ENCODE data around the gene PARVA.

PARVA gene

GRCh38 chr11:12403997-12404350 is 26.6 kb downstream of the PARVA start:
- no peak for DNase-seq (ENCODE audit: low read depth in 2 of 2)

- DNase-seq (ENCODE audit: low read depth in 2 of 2) = no peak
These were observed 27.1 kb downstream of the PARVA start for GRCh38 chr11:12404436-12404835.

DNA sequence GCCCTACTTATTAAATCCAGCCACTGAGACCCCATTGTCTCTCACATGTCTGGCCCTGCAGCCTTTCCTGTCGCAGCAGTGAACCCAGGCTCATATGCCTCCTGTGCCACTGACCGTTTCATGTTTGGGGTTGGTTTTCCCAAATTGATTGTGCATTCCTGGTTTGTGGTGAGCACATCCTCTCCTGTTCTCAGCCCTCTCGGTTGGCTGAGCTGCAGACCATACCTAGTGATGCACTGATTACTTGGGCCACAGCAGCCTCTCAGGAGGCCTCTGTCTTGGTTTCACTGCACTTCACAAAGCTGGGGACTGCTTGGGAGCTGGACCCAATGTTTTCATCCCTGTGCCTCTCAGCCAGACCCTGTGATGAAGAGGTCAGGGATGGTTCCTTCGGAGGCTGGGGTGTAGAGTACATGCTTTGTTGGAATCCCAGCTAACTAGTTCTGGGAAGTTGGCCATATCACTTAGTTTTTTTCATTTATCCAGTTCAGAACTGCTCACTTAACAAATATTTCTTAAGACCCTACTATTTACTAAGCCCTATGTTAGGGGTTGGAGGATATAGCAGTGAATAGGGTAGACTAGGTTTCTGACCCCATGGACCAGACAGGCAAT is 30.9 kb downstream of the PARVA start:
- DNase-seq (ENCODE audit: low read depth in 2 of 2) = no peak

- DNase-seq (ENCODE audit: low read depth in 2 of 2) = no peak
These were observed 32.2 kb downstream of the PARVA start for GRCh38 chr11:12409621-12410005.

GRCh38 chr11:12410006-12410728 is 32.8 kb downstream of the PARVA start:
- DNase-seq (ENCODE audit: low read depth in 2 of 2) = no peak

GRCh38 chr11:12411393-12411792 is 34.0 kb downstream of the PARVA start:
- no peak for DNase-seq (ENCODE audit: low read depth in 2 of 2)

DNA sequence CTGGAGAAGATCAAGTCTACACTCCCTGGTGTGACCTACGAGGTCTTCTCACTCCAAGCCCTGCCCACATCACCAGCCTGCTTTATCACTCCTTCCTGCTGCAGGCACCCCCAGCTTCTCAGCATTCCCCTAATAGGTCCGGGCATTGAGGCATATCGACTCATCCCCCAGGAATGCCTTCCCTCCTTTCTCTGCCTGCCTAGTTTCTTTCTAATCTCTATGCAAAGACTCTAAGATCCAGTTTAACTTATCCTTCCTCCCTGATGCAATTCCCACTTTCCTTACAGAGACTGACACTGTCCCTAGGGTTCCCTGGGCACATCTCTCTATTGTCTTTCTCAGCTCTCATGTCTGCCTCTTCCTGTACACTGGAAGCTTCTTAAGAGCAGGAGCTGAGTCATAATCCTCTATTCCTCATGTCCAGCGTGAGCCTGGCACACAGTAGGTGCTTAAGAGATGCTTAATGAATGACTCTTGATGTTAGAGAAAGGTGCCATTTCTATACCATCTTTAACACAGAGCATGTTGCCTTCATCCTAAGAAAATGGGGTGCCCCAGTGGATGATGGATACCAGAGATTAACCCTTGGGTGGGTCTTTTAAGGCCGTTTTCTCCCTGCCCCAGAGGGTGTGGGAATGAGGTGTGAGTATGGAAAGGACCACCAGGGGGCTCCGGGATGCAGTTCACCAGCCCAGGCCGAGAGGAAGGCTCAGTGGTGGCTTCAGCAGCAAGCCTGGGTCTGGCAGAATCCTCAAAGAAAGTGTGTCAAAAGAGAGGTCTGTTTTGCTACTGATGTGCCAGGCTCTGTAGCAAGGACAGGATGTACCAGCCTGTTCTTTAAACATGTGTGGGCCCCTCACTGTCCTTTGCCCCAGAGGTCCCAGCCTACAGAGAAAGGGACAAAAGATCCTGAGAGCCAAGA is 34.7 kb downstream of the PARVA start:
- peak; percentile 5 to 33 for DNase-seq (ENCODE audit: low read depth in 2 of 2)

DNA sequence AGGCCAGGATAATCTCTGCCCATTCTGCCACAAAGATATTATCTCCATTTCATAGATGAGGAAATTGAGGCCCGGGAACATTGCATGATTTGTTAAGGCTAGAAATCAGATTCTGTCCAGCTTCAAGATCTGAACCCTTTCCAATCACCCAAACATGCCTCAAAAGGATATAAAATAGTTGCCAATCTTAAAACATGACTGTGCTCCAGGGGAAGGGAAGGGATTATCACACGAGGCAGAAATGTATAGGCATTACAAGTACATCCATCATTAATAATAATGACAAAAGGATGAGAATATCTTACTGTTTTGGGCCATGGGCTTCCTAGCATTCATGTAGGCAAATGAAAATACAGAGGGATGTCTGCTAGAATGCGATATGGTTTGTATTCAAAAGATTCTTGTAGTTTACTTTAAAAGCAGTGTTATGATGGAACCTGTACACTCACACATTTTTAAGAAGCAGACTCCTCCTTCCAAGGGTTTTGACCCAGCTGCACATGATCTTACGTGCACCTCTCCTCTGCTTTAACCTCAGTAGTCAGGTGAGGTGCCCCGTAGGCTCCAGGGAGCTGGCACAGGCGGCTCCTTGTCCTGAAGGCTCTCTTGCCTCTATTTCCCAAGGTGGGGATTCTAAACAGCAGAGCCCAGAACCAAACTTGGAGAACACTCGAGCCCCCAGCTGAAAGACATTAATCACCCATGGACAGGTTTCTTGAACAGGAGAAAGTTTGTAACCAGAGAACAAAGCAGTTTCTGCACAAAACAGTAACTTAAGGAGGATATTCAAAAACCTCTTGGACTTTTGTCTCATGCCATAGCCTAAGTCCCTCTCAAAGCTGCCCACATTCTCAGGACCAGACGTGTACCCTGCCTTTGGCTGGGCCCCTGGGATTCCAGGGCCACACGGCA is 36.0 kb downstream of the PARVA start:
- DNase-seq (ENCODE audit: low read depth in 2 of 2) = no peak

- no peak for DNase-seq (ENCODE audit: low read depth in 2 of 2)
These were observed 37.2 kb downstream of the PARVA start for GRCh38 chr11:12414611-12415010.

- DNase-seq (ENCODE audit: low read depth in 2 of 2) = no peak
These were observed 38.1 kb downstream of the PARVA start for GRCh38 chr11:12415342-12415966.

DNA sequence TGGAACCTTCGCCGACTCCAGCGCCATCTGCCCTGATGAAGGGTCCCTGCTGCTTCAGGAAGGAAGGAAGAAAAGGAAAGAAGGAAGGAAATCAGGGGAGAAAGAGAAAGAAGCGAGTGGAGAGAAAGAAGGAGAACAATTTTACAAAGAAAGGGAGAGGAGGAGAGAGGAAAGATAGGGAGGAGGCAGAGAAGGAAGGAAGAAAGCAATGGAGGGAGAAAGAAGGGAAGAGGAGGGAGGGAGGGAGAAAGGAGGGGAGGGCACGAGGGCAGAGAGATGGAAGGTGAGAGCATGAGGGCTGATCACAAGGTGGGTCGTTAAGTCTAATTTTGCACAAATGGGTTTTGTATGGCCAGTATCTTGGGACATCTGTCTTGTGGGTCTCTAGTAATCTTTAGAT is 39.2 kb downstream of the PARVA start:
- DNase-seq (ENCODE audit: low read depth in 2 of 2) = no peak

DNA sequence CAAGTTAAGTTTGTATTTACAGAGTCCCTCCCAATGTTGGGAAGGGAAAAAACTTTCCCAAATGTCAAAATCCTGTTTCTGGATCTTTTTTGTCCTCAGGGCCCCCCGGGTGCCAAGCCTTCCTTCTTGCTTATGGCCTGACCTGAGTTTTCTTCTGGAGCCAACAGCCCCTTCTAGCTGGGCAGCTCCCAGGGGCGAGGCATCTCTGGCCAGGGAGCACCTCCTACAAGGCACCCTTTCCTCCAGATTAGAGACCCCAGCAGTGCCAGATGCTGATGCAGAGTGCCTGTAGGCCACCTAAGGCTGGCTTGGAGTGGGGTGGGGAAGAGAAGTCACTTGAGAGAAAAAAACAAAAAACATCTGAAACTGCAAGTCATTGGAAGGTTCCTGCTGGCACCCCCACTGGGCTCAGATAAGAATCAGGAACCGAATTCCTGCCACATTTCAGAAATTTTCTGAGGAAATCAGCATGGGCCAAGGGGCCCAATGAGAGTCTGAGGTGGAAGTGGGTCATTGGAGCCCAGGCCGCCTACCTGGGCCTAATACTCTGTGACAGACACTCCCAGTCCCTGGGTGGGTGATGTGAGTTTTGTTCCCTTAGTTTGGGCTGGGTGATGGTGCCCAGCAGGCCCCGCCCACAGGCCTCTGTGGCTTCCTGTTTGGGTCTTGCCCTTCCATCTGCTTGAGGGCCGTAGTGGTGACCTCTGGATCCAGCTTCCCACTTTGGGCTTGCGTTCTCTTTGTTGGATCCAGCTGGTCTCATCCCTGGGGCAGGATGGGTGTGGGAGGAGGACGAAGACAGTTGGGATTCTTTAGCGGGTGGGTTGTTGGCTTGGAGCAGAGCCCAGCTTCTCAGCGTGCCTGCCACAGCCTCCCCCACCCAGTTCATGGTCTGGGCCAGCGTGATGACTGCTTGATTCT is 40.6 kb downstream of the PARVA start:
- no peak for DNase-seq (ENCODE audit: low read depth in 2 of 2)

- no peak for DNase-seq (ENCODE audit: low read depth in 2 of 2)
These were observed 42.7 kb downstream of the PARVA start for GRCh38 chr11:12420040-12420439.

DNA sequence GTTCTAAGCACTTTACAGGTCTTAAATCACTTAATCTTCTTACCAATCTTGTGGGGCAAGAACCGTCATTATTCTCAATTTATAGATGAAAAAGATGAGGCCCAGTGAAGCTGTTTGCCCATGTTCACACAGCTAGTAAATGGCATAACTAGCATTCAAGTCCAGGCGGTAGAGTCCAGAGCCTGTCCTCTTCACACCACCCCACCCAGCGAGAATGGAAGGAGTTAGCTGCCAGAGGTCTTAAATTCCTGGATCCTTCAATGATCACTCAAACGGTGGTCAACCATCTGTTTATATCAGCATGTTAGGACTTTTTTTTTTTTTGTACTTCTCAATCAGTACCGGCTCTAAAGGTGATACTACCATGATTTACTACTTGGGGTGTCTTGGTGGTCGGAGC is 43.3 kb downstream of the PARVA start:
- no peak for DNase-seq (ENCODE audit: low read depth in 2 of 2)

DNA sequence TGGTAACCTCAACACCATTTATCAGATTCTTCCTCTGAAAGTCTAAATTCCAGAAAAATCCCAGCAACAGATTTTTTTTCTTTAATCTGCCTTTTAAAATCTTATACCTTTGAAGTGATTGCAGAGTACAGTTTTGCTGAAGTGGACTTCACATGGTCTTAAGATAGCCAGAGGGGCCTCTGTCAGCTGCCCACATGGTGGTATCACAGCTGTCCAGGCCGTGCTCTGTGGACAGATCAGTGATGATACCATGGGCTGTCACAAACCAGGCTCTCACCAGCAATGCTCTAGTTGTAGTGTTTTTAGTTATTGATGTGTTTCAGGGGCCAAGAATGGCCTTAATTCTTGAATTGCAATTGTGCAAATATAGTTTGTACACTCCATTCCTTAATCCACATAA is 44.0 kb downstream of the PARVA start:
- no peak for DNase-seq (ENCODE audit: low read depth in 2 of 2)

DNA sequence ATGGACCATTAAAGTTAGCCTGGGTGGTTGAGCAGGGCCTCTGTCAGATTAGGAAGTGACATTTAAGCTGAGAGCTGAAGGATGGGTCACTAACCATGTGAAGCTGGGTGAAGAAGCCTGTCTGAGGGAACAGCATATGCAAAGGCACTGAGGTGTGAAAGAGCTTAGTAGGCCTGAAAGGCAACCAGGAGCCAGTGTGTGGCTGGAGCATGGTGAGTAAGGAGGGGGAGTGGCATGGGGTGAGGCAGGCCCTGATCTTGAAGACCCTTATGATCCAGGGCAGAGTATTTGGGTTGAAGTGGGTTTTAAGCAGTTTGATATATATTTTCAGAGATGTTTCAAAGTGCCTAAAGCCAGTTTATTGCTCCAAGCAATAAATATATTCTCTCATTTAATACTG is 48.8 kb downstream of the PARVA start:
- no peak for DNase-seq (ENCODE audit: low read depth in 2 of 2)

- DNase-seq (ENCODE audit: low read depth in 2 of 2) = no peak
These were observed 51.8 kb downstream of the PARVA start for GRCh38 chr11:12429155-12429554.

DNA sequence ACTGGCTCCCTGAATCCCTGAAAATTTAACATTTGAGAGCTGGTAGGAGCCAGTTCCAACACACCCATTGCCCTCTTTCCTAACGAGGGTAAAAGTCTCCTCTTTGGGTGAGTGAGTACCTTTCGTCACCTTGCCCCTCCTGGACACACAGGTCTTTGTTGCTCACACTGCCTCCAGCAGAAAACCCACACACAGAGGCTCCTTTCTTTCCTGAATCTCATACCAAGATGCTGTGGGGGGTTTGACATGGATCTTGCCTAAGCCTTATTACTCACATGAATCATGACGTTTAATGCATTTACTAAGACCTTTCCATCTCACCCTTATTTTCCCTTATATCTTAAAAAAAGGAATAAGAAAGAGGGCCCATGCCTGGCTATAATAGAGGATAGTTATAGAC is 53.0 kb downstream of the PARVA start:
- DNase-seq (ENCODE audit: low read depth in 2 of 2) = no peak

DNA sequence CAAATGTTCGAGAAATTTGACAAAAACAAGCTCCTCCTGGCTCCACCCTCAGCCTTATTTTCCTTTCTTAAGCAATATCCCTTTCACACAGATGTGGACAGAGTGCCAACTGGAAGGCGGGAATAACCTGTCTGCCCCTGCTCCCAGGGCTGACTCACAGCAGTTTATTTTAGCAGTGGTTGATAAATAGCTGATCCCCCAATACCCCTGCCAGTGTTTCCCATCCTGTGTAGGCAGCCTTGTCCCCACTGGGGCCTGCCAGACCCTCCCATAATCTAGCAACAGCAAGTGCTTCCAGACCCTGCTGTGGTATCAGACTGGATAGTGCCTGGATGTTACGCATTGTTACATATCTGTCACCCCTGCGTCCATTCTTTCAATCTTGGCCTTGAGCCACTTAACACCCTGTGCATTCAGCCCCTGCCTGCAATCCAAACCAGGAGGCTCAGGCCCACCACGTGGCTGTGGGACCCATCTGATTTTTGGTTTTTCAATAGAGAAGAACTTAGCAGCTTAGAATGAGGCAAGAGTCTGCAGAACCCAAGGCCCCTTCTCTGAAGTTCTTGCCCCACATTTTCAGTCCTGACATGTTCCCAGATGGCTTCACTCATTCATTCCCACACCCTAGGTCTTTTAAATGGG is 53.7 kb downstream of the PARVA start:
- no peak for DNase-seq (ENCODE audit: low read depth in 2 of 2)

DNA sequence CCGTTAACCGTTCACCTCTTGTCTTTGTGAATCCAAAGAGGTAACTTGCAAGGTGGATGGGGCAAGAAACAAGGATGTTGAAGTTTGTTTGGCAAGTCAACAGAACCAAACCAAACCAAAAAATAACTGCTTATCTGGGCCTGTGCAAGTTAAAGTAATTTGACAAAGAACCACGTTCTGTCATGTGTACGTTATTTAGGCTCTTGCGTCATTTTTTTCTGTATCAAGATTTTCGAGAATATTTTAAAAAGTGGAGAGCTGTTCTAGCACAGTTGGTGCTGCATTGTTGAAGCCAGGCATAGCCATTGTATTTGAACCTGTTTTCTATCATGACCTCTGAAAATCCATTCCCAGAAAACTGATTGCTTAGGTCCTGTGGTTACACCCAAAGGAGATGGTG is 55.1 kb downstream of the PARVA start:
- DNase-seq (ENCODE audit: low read depth in 2 of 2) = no peak

Data from activated CD4-positive, alpha-beta T cell treated with anti-CD3 and anti-CD28 coated beads for 24 hours (primary cell).